ENCODE data around the gene OR2G2.

Gene OR2G2

GRCh38 chr1:247588060-247588459 is at the start of gene OR2G2:
OR2G2 (plus strand) TSS chr1:247588360; CDS start chr1:247588360, 0 bp downstream.
- no peak for DNase-seq

GRCh38 chr1:247538561-247538960 is 49.6 kb upstream of the OR2G2 start:
- no peak for DNase-seq

- no peak for DNase-seq
Measured at GRCh38 chr1:247539215-247539614, 48.9 kb upstream of the OR2G2 start.

- DNase-seq, result no peak
Measured at GRCh38 chr1:247540581-247540980, 47.6 kb upstream of the OR2G2 start.

GRCh38 chr1:247542811-247543210 is 45.3 kb upstream of the OR2G2 start:
- DNase-seq, result no peak

- no peak for DNase-seq
Measured at GRCh38 chr1:247548092-247548491, 40.1 kb upstream of the OR2G2 start.

- no peak for DNase-seq
Measured at GRCh38 chr1:247548769-247549182, 39.4 kb upstream of the OR2G2 start, which contains the start of gene GCSAML. GCSAML (plus strand) TSS chr1:247549134; CDS start chr1:247549192, 58 bp downstream.

- DNase-seq, result no peak
Measured at GRCh38 chr1:247551721-247552120, 36.4 kb upstream of the OR2G2 start.

- no peak for DNase-seq
Measured at GRCh38 chr1:247552231-247552630, 35.9 kb upstream of the OR2G2 start.

GRCh38 chr1:247557926-247558674 is 30.1 kb upstream of the OR2G2 start:
- no peak for DNase-seq

- no peak for DNase-seq
Measured at GRCh38 chr1:247561711-247562110, 26.4 kb upstream of the OR2G2 start.

- DNase-seq, result no peak
Measured at GRCh38 chr1:247562198-247562597, 26.0 kb upstream of the OR2G2 start.

GRCh38 chr1:247574236-247574635 is 13.9 kb upstream of the OR2G2 start:
- no peak for DNase-seq

GRCh38 chr1:247574664-247575063 is 13.5 kb upstream of the OR2G2 start:
- no peak for DNase-seq

- DNase-seq, result no peak
Measured at GRCh38 chr1:247576514-247576913, 11.6 kb upstream of the OR2G2 start.

- DNase-seq, result no peak
Measured at GRCh38 chr1:247578946-247579460, 9.2 kb upstream of the OR2G2 start.

GRCh38 chr1:247605286-247605685 is 17.1 kb downstream of the OR2G2 start, which contains the start of gene OR2G3:
OR2G3 (plus strand) TSS chr1:247605586; CDS start chr1:247605586, 0 bp downstream.
- no peak for DNase-seq

GRCh38 chr1:247613405-247613804 is 25.2 kb downstream of the OR2G2 start:
- no peak for DNase-seq

- DNase-seq, result no peak
Measured at GRCh38 chr1:247614625-247615024, 26.5 kb downstream of the OR2G2 start.

- DNase-seq, result no peak
Measured at GRCh38 chr1:247627951-247628350, 39.8 kb downstream of the OR2G2 start.

- no peak for DNase-seq
Measured at GRCh38 chr1:247638011-247638410, 49.9 kb downstream of the OR2G2 start.

GRCh38 chr1:247638781-247639180 is 50.6 kb downstream of the OR2G2 start:
- no peak for DNase-seq

Measured in hypothalamus (tissue), 51 donors.